NCI-H446 treated with DMSO at 0.1 percent for 48 hours (cell line): Measurements from ENCODE around the gene MTHFD1L.
A peak's percentile ranks its signal among the peaks of the same experiment; 100 is the strongest.
"Not testable (repeated sequence)": the region's sequence is repeated elsewhere in the genome, so short reads cannot be mapped to it uniquely, and the experiment has no call there.

Source experiments
- DNase-seq: peaks from one replicate; lab custom pipeline; 2025; lab: John Stamatoyannopoulos, UW

MTHFD1L gene

GRCh38 chr6:150865406-150866146, at the start of gene MTHFD1L:
TSS of gene MTHFD1L (plus strand) at chr6:150865702. CDS start at chr6:150865823, 121 bp downstream.
- no peak for DNase-seq

GRCh38 chr6:150816554-150816953, 48.9 kb upstream of the MTHFD1L start:
- not testable (repeated sequence) for DNase-seq

GRCh38 chr6:150822932-150823331, 42.6 kb upstream of the MTHFD1L start:
- DNase-seq, result no peak

- DNase-seq, result no peak
Observed at GRCh38 chr6:150826788-150827187, 38.7 kb upstream of the MTHFD1L start.

- DNase-seq, result not testable (repeated sequence)
Observed at GRCh38 chr6:150828107-150828506, 37.4 kb upstream of the MTHFD1L start.

- no peak for DNase-seq
Observed at GRCh38 chr6:150830439-150831165, 34.9 kb upstream of the MTHFD1L start.

GRCh38 chr6:150831577-150831976, 33.9 kb upstream of the MTHFD1L start:
- DNase-seq, result no peak

- DNase-seq, result no peak
Observed at GRCh38 chr6:150835620-150836019, 29.9 kb upstream of the MTHFD1L start.

GRCh38 chr6:150840185-150840584, 25.3 kb upstream of the MTHFD1L start:
- no peak for DNase-seq

GRCh38 chr6:150841189-150841588, 24.3 kb upstream of the MTHFD1L start:
- DNase-seq, result no peak

- DNase-seq, result no peak
Observed at GRCh38 chr6:150841697-150842096, 23.8 kb upstream of the MTHFD1L start.

GRCh38 chr6:150844371-150844770, 21.1 kb upstream of the MTHFD1L start:
- no peak for DNase-seq

- DNase-seq, result no peak
Observed at GRCh38 chr6:150846641-150847040, 18.9 kb upstream of the MTHFD1L start.

- DNase-seq, result no peak
Observed at GRCh38 chr6:150848400-150848799, 17.1 kb upstream of the MTHFD1L start.

- not testable (repeated sequence) for DNase-seq
Observed at GRCh38 chr6:150854392-150854791, 11.1 kb upstream of the MTHFD1L start.

GRCh38 chr6:150855171-150855570, 10.3 kb upstream of the MTHFD1L start:
- not testable (repeated sequence) for DNase-seq

- peak; percentile 15 for DNase-seq
Observed at GRCh38 chr6:150857062-150857944, 8.2 kb upstream of the MTHFD1L start.

GRCh38 chr6:150857945-150858308, 7.6 kb upstream of the MTHFD1L start:
- no peak for DNase-seq

GRCh38 chr6:150861448-150862168, 3.9 kb upstream of the MTHFD1L start:
- not testable (repeated sequence) for DNase-seq

- DNase-seq, result no peak
Observed at GRCh38 chr6:150863213-150863928, 2.1 kb upstream of the MTHFD1L start.

- DNase-seq, result no peak
Observed at GRCh38 chr6:150865043-150865405, 478 bp upstream of the MTHFD1L start.
